ENCODE measurements around the gene CLSTN1.
A peak's percentile ranks its signal among the peaks of the same experiment; 100 is the strongest.

CLSTN1 gene

DNA sequence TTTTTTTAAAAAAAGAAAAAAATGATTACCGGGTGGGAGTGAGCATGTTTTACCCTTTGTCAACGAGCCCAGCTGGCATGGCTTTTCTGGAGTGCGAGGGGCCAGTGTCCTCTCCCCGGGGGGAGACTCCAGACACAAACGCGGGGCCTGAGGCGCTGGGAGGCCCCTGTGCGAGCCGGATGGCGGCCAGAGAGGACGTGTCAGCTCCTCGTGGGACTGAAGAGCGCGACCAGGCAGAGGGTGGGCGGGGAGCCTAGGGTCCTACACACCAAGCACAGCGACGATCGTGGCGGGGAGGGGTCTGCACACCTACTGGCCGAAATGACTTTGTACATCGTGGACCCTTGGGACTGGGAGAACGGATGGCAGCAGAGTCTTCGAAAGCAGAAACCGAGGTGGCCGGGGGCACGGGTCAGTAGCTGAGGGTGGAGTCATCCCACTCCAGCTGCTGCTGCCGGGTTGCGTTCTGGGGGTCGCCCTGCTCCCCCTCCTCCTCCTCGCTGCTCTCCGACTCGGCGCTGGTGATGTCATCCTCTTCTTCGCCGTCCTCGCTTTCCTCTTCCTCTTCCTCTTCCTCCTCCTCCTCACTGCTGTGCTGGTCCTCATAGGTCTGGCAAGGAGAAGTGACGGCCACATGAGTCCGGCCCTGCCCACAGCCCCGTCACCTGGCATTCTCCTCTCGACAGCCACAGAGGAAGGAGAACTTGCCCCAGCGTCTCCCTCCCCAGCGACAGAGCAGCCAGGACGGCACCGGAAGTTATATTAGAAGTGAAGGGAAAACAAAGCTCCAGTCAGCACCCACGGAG lies 93.5 kb downstream of the CLSTN1 start:
- Mint-ChIP-seq H3K4me3 (no peak overlapping the region), H3K27ac (no peak overlapping the region), H3K36me3 (ENCODE audit: low read depth) (peaks cover 73% of the 10 kb centered on the region), H3K4me1 (no peaks in the 10 kb centered on the region), H3K27me3 (ENCODE audit: low read depth) (no peaks in the 10 kb centered on the region), H3K9me3 (no peaks in the 10 kb centered on the region)
- no peak for TF ChIP-seq CTCF (IDR thresholded peaks at IDR 0.05; ENCODE audit: unreplicated experiment in 3 of 3)

- Mint-ChIP-seq H3K27me3 (ENCODE audit: low read depth) (no peaks in the 10 kb centered on the region), H3K27ac (no peak overlapping the region), H3K4me3 (no peak overlapping the region), H3K9me3 (no peaks in the 10 kb centered on the region), H3K36me3 (ENCODE audit: low read depth) (peaks cover 65% of the 10 kb centered on the region), H3K4me1 (no peaks in the 10 kb centered on the region)
- no peak for TF ChIP-seq CTCF (IDR thresholded peaks at IDR 0.05; ENCODE audit: unreplicated experiment in 3 of 3)
Measured at GRCh38 chr1:9729523-9729922, 94.2 kb downstream of the CLSTN1 start.

GRCh38 chr1:9728451-9729295 lies 95.1 kb downstream of the CLSTN1 start:
- Mint-ChIP-seq H3K36me3 (ENCODE audit: low read depth) (peaks cover 58% of the 10 kb centered on the region), H3K4me1 (no peaks in the 10 kb centered on the region), H3K27me3 (ENCODE audit: low read depth) (no peaks in the 10 kb centered on the region), H3K27ac (no peak overlapping the region), H3K9me3 (peaks cover 1% of the 10 kb centered on the region), H3K4me3 (no peak overlapping the region)
- no peak for TF ChIP-seq CTCF (IDR thresholded peaks at IDR 0.05; ENCODE audit: unreplicated experiment in 3 of 3)

- H3K36me3 Mint-ChIP-seq (ENCODE audit: low read depth) = peaks cover 46% of the 10 kb centered on the region
- no peak overlapping the region for H3K4me3 Mint-ChIP-seq
- H3K9me3 Mint-ChIP-seq = peaks cover 3% of the 10 kb centered on the region
- H3K27ac Mint-ChIP-seq = peak overlapping the region in 1 of 3 experiments; percentile 24
- no peaks in the 10 kb centered on the region for H3K4me1 Mint-ChIP-seq
- TF ChIP-seq CTCF (IDR thresholded peaks at IDR 0.05; ENCODE audit: unreplicated experiment in 3 of 3) = no peak
- H3K27me3 Mint-ChIP-seq (ENCODE audit: low read depth) = no peaks in the 10 kb centered on the region
Measured at GRCh38 chr1:9726905-9727595, 96.7 kb downstream of the CLSTN1 start.

- no peak overlapping the region for H3K4me3 Mint-ChIP-seq
- no peak overlapping the region for H3K27ac Mint-ChIP-seq
- no peaks in the 10 kb centered on the region for H3K4me1 Mint-ChIP-seq
- peaks cover 40% of the 10 kb centered on the region for H3K36me3 Mint-ChIP-seq (ENCODE audit: low read depth)
- H3K9me3 Mint-ChIP-seq = peaks cover 3% of the 10 kb centered on the region
- no peak for TF ChIP-seq CTCF (IDR thresholded peaks at IDR 0.05; ENCODE audit: unreplicated experiment in 3 of 3)
- no peaks in the 10 kb centered on the region for H3K27me3 Mint-ChIP-seq (ENCODE audit: low read depth)
Measured at GRCh38 chr1:9726406-9726805, 97.4 kb downstream of the CLSTN1 start.
